GM12874 (cell line): Measurements from ENCODE around the gene SLC39A9.

Experiments used
- TF ChIP-seq, protein P1 (sequence below): IDR thresholded peaks from 2 replicates; pipeline ENCODE4 v1.5.1; 2011; ENCODE audit warnings: low read depth, mild to moderate bottlenecking, control low read depth, low read length, moderate library complexity; ENCODE audit not compliant: insufficient read depth

SLC39A9 gene

DNA sequence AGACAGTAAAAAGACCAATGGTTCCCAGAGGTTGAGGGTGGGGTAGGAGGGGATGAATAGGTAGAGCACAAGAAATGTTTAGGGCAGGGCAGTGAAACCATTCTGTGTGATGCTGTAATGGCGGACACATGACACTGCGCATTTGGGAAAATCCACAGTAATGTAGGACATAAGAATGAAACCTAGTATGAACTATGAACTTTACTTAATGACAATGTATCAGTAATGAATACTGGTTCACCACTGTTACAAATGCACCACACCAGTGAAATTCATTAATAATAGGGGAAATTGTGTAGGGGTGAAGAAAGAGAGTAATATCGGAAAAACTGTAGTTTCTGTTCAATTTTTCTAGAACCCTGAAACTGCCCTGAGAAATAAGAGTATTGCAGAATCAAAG lies 6.0 kb upstream of the SLC39A9 start:
- TF ChIP-seq, protein P1, sequence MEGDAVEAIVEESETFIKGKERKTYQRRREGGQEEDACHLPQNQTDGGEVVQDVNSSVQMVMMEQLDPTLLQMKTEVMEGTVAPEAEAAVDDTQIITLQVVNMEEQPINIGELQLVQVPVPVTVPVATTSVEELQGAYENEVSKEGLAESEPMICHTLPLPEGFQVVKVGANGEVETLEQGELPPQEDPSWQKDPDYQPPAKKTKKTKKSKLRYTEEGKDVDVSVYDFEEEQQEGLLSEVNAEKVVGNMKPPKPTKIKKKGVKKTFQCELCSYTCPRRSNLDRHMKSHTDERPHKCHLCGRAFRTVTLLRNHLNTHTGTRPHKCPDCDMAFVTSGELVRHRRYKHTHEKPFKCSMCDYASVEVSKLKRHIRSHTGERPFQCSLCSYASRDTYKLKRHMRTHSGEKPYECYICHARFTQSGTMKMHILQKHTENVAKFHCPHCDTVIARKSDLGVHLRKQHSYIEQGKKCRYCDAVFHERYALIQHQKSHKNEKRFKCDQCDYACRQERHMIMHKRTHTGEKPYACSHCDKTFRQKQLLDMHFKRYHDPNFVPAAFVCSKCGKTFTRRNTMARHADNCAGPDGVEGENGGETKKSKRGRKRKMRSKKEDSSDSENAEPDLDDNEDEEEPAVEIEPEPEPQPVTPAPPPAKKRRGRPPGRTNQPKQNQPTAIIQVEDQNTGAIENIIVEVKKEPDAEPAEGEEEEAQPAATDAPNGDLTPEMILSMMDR: no peak

DNA sequence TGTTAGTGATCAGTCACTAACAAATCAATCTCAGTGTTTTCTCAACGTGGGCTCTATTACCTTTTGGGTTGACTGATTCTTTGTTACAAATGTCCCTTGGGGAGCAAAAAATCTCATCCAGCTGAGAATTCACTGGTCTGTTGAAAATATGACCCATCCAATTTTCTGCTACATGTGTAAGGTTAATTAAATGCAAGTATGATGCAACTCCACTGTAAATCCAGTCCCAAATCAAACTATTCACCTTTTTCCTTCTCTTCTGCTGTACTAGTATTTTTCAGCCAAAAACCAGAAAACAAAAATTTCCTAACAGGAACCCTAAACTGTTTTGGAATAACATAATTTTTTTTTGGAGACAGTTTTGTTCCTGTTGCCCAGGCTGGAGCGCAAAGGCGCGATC lies 2.6 kb upstream of the SLC39A9 start:
- TF ChIP-seq, protein P1: no peak

DNA sequence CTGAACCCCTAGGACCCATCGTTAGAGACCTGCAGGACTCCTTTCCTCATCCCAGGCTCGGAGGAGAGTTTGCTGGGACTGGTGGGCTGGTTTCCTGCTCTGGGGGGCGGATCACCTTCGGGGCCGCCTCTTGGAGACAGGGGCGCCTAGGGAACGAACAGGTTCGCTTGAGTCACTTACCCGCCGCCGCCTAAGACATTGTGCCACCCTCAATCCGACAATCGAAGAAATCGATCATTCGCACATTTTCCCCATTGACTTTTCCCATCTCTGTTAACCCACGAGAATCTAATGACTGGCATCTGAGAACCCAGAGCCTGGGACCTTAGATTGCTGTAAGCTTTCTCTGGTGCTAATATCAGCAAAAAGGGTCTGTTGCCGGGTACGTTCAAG lies 322 bp downstream of the SLC39A9 start:
- TF ChIP-seq, protein P1: no peak

DNA sequence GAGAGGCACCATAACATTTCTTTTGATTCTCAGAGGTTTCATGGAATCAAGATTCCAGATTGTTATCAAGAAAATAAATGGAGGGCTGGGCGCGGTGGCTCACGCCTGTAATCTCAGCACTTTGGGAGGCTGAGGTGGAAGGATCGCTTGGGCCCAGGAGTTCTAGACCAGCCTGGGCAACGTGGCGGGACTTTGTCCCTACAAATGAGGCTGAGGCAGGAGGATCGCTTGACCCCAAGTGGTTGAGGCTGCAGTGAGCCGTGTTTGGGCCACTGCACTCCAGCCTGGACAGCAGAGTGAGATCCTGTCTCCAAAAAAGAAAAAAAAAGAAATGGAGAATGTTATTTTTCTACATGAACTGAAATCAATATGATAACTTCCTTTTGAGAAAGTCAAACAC lies 1.3 kb downstream of the SLC39A9 start:
- TF ChIP-seq, protein P1: no peak

DNA sequence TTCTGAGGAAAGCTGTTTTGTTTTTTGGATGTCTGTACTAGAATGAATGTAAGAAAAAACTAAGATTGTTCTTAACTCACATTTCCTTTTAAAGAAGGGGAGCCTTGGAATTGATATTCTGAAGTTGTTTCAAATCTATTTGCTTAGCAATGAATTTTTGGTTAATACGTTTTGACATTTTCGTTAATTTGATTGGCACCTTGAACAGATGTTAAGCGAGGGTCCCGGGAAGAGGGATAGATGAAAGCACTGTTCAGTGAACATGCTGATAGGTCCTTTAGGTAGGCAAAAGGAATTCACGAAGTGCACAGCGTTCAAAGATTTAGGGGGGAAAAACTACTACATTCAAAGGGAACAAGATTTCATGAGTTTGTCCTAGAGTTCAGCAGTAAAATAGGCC lies 1.7 kb downstream of the SLC39A9 start:
- TF ChIP-seq, protein P1: no peak

DNA sequence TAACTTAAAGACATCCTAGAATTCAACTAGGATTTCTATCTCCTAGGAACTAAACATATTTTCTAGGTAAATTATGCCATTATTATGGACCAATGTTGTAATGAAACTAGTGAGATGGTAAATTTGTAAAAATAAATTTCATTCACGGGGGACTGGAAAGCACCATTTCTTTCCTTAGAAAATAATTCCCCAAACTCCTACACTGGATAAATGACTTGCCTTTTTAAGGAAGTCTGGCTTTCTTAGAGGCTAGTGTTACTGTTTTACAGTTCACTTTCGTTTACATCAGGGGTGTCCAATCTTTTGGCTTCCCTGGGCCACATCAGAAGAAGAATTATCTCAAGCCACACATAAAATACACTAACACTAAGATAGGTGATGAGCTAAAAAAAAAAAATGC lies 3.3 kb downstream of the SLC39A9 start:
- TF ChIP-seq, protein P1: no peak

DNA sequence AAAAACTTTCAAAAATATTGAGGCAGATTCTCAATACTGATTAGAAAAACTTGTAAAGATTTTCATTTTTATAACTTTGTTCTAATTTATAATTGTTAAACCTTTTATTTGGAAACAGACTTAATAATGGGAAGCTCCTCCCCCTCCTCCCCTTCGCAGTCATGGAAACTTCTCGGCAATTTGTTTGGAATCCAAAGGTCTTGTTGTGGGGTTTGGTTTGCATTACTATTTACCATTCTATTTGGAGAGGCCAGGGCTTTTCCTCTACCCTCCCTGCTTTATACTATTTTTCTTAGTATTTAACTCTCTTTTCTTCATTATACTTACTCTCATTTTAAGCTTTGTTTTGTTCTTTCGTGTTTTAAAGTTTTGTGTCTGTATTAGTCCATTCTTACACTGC lies 6.0 kb downstream of the SLC39A9 start:
- TF ChIP-seq, protein P1: no peak

DNA sequence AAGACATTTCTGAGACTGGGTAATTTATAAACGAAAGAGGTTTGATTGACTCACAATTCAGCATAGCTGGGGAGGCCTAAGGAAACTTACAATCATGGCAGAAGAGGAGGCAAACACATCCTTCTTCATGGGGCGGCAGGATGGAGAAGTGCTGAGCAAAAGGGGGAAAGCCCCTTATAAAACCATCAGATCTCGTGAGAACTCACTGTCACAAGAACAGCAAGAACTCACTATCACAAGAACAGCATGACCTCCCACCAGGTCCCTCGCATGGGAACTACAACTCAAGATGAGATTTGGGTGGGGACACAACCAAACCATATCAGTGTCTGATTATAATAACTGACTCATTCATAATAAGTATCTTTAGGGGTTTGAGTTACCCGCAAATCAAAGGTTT lies 6.4 kb downstream of the SLC39A9 start:
- TF ChIP-seq, protein P1: no peak
